ENCODE data around the gene RSPRY1.

- TF ChIP-seq POLR2A (IDR thresholded peaks at IDR 0.05; ENCODE audit: low read depth, low read length) (no peak), POLR2AphosphoS5 (IDR thresholded peaks at IDR 0.05; ENCODE audit: low read depth, low read length) (no peak), TAF1 (IDR thresholded peaks at IDR 0.05; ENCODE audit: low read depth, low read length) (no peak), POU2F2 (IDR thresholded peaks at IDR 0.05; ENCODE audit: low read depth, low read length) (no peak), PAX5 (IDR thresholded peaks at IDR 0.05; ENCODE audit: insufficient read depth, low read length, severe bottlenecking) (no peak)
Observed at GRCh38 chr16:57261806-57262205, 75.7 kb downstream of the RSPRY1 start.

Data from GM12891 (cell line).